ENCODE results near the gene PDCD7. TPM values are rescaled to one million over a fixed set of nuclear protein-coding genes. Genes with fewer than 3 reads are reported as not detected.

PDCD7 gene
- total RNA-seq, 1 donor from 2014 or later, result 12.3 TPM

DNA sequence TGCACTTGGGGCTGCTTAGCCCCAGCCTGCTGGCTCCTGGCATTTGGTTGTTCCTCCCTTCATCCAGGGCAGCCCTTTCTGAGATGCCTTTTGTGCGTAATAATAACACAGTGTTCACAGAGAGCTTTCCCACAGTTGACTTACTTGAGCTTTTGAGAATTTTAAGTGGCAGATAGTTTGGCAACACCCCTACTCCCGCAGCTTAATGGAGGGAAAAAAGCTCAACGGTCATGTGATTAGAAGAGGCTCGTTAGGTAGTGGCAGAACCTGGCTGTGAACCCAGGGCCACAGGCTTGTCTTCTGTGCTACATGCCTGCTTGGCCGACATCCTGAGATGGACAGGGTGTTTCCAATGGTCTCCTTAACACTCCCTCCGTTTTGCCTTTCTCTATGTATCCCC is 52.3 kb downstream of the PDCD7 start:
- Mint-ChIP-seq H3K27me3 (ENCODE audit: low read depth, unreplicated experiment) (peaks cover 64% of the 10 kb centered on the region), H3K9me3 (ENCODE audit: unreplicated experiment) (peaks cover under 1% of the 10 kb centered on the region), H3K4me1 (ENCODE audit: low read depth, unreplicated experiment) (peaks cover 9% of the 10 kb centered on the region), H3K27ac (ENCODE audit: unreplicated experiment) (no peak overlapping the region), H3K36me3 (ENCODE audit: low read depth, unreplicated experiment) (no peaks in the 10 kb centered on the region), H3K4me3 (ENCODE audit: unreplicated experiment) (no peak overlapping the region)
- Histone ChIP-seq H3K4me1 (ENCODE audit: insufficient read depth, low read length) (peaks cover 9% of the 10 kb centered on the region), H3K9ac (ENCODE audit: low read length) (no peak overlapping the region), H3K4me3 (ENCODE audit: insufficient read depth, low read depth, low read length) (no peak overlapping the region), H3K79me2 (ENCODE audit: insufficient read depth, low read length) (no peaks in the 10 kb centered on the region), H2AFZ (ENCODE audit: low read depth, low read length) (no peak overlapping the region), H3K27ac (ENCODE audit: low read depth, low read length) (no peak overlapping the region), H3K9me3 (ENCODE audit: insufficient read depth, low read depth, low read length) (no peaks in the 10 kb centered on the region), H3K36me3 (ENCODE audit: insufficient read depth, low read length) (no peaks in the 10 kb centered on the region), H4K20me1 (ENCODE audit: insufficient read depth, low read length) (no peaks in the 10 kb centered on the region), H3K27me3 (ENCODE audit: insufficient read depth, low read length) (peaks cover 58% of the 10 kb centered on the region), H3K4me2 (ENCODE audit: low read length) (no peak overlapping the region)
- no peak for FAIRE-seq
- no peak for DNase-seq (ENCODE audit: low read depth)
- no peak for TF ChIP-seq CTCF (IDR thresholded peaks at IDR 0.05; ENCODE audit: insufficient read depth, low read depth, low read length)
- TF ChIP-seq EZH2 (IDR thresholded peaks at IDR 0.05; ENCODE audit: insufficient read depth, low read length), result no peak

DNA sequence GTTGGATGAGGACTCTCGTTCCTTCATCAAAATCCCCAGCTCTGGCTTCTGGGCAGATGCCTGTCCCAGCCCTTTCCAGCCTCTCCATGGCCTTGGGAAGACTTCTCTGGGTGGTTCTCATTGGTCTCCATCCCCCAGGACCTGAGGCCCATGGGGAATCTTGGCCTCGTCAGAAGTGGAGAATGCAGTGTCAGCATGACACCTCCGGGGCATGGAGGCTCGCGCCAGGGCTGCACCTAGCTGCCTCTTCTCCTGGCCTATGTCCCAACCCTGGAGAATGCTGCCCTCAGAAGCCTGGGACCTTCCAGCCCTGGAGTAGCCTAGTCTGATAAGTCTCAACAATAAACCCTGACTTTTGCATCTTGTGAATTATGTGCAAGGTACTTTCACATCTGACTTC is 54.0 kb downstream of the PDCD7 start:
- no peak overlapping the region for H3K4me3 Mint-ChIP-seq (ENCODE audit: unreplicated experiment)

More for the DNA sequence above, 54.0 kb downstream of the PDCD7 start:
- Mint-ChIP-seq H3K36me3 (ENCODE audit: low read depth, unreplicated experiment) (peaks cover 2% of the 10 kb centered on the region), H3K27me3 (ENCODE audit: low read depth, unreplicated experiment) (peaks cover 59% of the 10 kb centered on the region), H3K27ac (ENCODE audit: unreplicated experiment) (no peak overlapping the region), H3K9me3 (ENCODE audit: unreplicated experiment) (peaks cover 9% of the 10 kb centered on the region), H3K4me1 (ENCODE audit: low read depth, unreplicated experiment) (peaks cover 7% of the 10 kb centered on the region)
- Histone ChIP-seq H3K27me3 (ENCODE audit: insufficient read depth, low read length) (peaks cover 49% of the 10 kb centered on the region), H3K4me3 (ENCODE audit: insufficient read depth, low read depth, low read length) (no peak overlapping the region), H3K9ac (ENCODE audit: low read length) (no peak overlapping the region), H4K20me1 (ENCODE audit: insufficient read depth, low read length) (no peaks in the 10 kb centered on the region), H3K9me3 (ENCODE audit: insufficient read depth, low read depth, low read length) (no peaks in the 10 kb centered on the region), H3K4me1 (ENCODE audit: insufficient read depth, low read length) (peaks cover 9% of the 10 kb centered on the region), H3K36me3 (ENCODE audit: insufficient read depth, low read length) (no peaks in the 10 kb centered on the region), H2AFZ (ENCODE audit: low read depth, low read length) (no peak overlapping the region), H3K79me2 (ENCODE audit: insufficient read depth, low read length) (no peaks in the 10 kb centered on the region), H3K4me2 (ENCODE audit: low read length) (no peak overlapping the region), H3K27ac (ENCODE audit: low read depth, low read length) (no peak overlapping the region)
- FAIRE-seq (no peak), DNase-seq (ENCODE audit: low read depth) (no peak)
- TF ChIP-seq EZH2 (IDR thresholded peaks at IDR 0.05; ENCODE audit: insufficient read depth, low read length) (no peak), CTCF (IDR thresholded peaks at IDR 0.05; ENCODE audit: insufficient read depth, low read depth, low read length) (no peak)

All from astrocyte (in vitro differentiated cells and primary cell).